ENCODE data around the gene EPHA8. TPM values are rescaled to one million over a fixed set of nuclear protein-coding genes. Genes with fewer than 3 reads are reported as not detected.

The EPHA8 gene
- total RNA-seq, 1 donor: not detected

GRCh38 chr1:22570140-22570909 lies 7.0 kb downstream of the EPHA8 start:
- TF ChIP-seq CTCF (IDR thresholded peaks at IDR 0.05; ENCODE audit: insufficient read depth, low read length): no peak
- no peak for DNase-seq (ENCODE audit: low read depth)
- no peak overlapping the region for H3K4me3 ChIP-seq (ENCODE audit: low read depth, low read length)

GRCh38 chr1:22572818-22573217 lies 9.5 kb downstream of the EPHA8 start:
- no peak for TF ChIP-seq CTCF (IDR thresholded peaks at IDR 0.05; ENCODE audit: insufficient read depth, low read length)
- no peak overlapping the region for H3K4me3 ChIP-seq (ENCODE audit: low read depth, low read length)
- no peak for DNase-seq (ENCODE audit: low read depth)

GRCh38 chr1:22573237-22573636 lies 9.9 kb downstream of the EPHA8 start:
- TF ChIP-seq CTCF (IDR thresholded peaks at IDR 0.05; ENCODE audit: insufficient read depth, low read length): no peak
- no peak for DNase-seq (ENCODE audit: low read depth)
- no peak overlapping the region for H3K4me3 ChIP-seq (ENCODE audit: low read depth, low read length)

GRCh38 chr1:22575532-22576149 lies 12.4 kb downstream of the EPHA8 start:
- H3K4me3 ChIP-seq (ENCODE audit: low read depth, low read length): no peak overlapping the region
- no peak for DNase-seq (ENCODE audit: low read depth)
- TF ChIP-seq CTCF (IDR thresholded peaks at IDR 0.05; ENCODE audit: insufficient read depth, low read length): no peak

GRCh38 chr1:22576150-22576544 lies 12.9 kb downstream of the EPHA8 start:
- no peak for DNase-seq (ENCODE audit: low read depth)
- no peak for TF ChIP-seq CTCF (IDR thresholded peaks at IDR 0.05; ENCODE audit: insufficient read depth, low read length)
- H3K4me3 ChIP-seq (ENCODE audit: low read depth, low read length): no peak overlapping the region

GRCh38 chr1:22576617-22577016 lies 13.3 kb downstream of the EPHA8 start:
- DNase-seq (ENCODE audit: low read depth): no peak
- no peak for TF ChIP-seq CTCF (IDR thresholded peaks at IDR 0.05; ENCODE audit: insufficient read depth, low read length)
- H3K4me3 ChIP-seq (ENCODE audit: low read depth, low read length): no peak overlapping the region
